ENCODE data around the gene ALOX15.
"Not testable (repeated sequence)": the region's sequence is repeated elsewhere in the genome, so short reads cannot be mapped to it uniquely, and the experiment has no call there.

The ALOX15 gene

GRCh38 chr17:4657678-4658077 lies 16.2 kb upstream of the ALOX15 start:
- in situ Hi-C loops (cut with HindIII; ENCODE audit: low sequenced_read_pairs), result no loop called here
- TF ChIP-seq CTCF (IDR thresholded peaks at IDR 0.05; ENCODE audit: low read depth, low read length), result no peak
- H3K4me3 ChIP-seq (ENCODE audit: low read depth, low read length), result no peak overlapping the region
- DNase-seq (ENCODE audit: low read depth, low spot score), result no peak

GRCh38 chr17:4655933-4656332 lies 14.5 kb upstream of the ALOX15 start:
- in situ Hi-C loops (cut with HindIII; ENCODE audit: low sequenced_read_pairs); H3K4me3 ChIP-seq (ENCODE audit: low read depth, low read length); DNase-seq (ENCODE audit: low read depth, low spot score): not testable (repeated sequence)

GRCh38 chr17:4652997-4653396 lies 11.5 kb upstream of the ALOX15 start:
- TF ChIP-seq CTCF (IDR thresholded peaks at IDR 0.05; ENCODE audit: low read depth, low read length), result no peak
- H3K4me3 ChIP-seq (ENCODE audit: low read depth, low read length), result no peak overlapping the region
- in situ Hi-C loops (cut with HindIII; ENCODE audit: low sequenced_read_pairs), result no loop called here
- DNase-seq (ENCODE audit: low read depth, low spot score), result no peak

- in situ Hi-C loops (cut with HindIII; ENCODE audit: low sequenced_read_pairs), result no loop called here
- no peak overlapping the region for H3K4me3 ChIP-seq (ENCODE audit: low read depth, low read length)
- no peak for DNase-seq (ENCODE audit: low read depth, low spot score)
- TF ChIP-seq CTCF (IDR thresholded peaks at IDR 0.05; ENCODE audit: low read depth, low read length), result no peak
Measured at GRCh38 chr17:4648741-4649140, 7.3 kb upstream of the ALOX15 start.

- in situ Hi-C loops (cut with HindIII; ENCODE audit: low sequenced_read_pairs), result no loop called here
- TF ChIP-seq CTCF (IDR thresholded peaks at IDR 0.05; ENCODE audit: low read depth, low read length), result no peak
- no peak overlapping the region for H3K4me3 ChIP-seq (ENCODE audit: low read depth, low read length)
- no peak for DNase-seq (ENCODE audit: low read depth, low spot score)
Measured at GRCh38 chr17:4645642-4646041, 4.2 kb upstream of the ALOX15 start.

- no peak for TF ChIP-seq CTCF (IDR thresholded peaks at IDR 0.05; ENCODE audit: low read depth, low read length)
- in situ Hi-C loops (cut with HindIII; ENCODE audit: low sequenced_read_pairs), result no loop called here
- H3K4me3 ChIP-seq (ENCODE audit: low read depth, low read length), result no peak overlapping the region
- no peak for DNase-seq (ENCODE audit: low read depth, low spot score)
Measured at GRCh38 chr17:4643676-4644075, 2.2 kb upstream of the ALOX15 start.

GRCh38 chr17:4642286-4642685 lies 808 bp upstream of the ALOX15 start:
- in situ Hi-C loops (cut with HindIII; ENCODE audit: low sequenced_read_pairs), result no loop called here
- no peak for TF ChIP-seq CTCF (IDR thresholded peaks at IDR 0.05; ENCODE audit: low read depth, low read length)
- no peak overlapping the region for H3K4me3 ChIP-seq (ENCODE audit: low read depth, low read length)

GRCh38 chr17:4640569-4641188 lies 799 bp downstream of the ALOX15 start:
- DNase-seq (ENCODE audit: low read depth, low spot score); H3K4me3 ChIP-seq (ENCODE audit: low read depth, low read length); in situ Hi-C loops (cut with HindIII; ENCODE audit: low sequenced_read_pairs): not testable (repeated sequence)

More at GRCh38 chr17:4642286-4642685, 808 bp upstream of the ALOX15 start:
- no peak for DNase-seq (ENCODE audit: low read depth, low spot score)

- in situ Hi-C loops (cut with HindIII; ENCODE audit: low sequenced_read_pairs); H3K4me3 ChIP-seq (ENCODE audit: low read depth, low read length); DNase-seq (ENCODE audit: low read depth, low spot score): not testable (repeated sequence)
Measured at GRCh38 chr17:4639301-4640059, 2.0 kb downstream of the ALOX15 start.

- DNase-seq (ENCODE audit: low read depth, low spot score); in situ Hi-C loops (cut with HindIII; ENCODE audit: low sequenced_read_pairs); H3K4me3 ChIP-seq (ENCODE audit: low read depth, low read length): not testable (repeated sequence)
Measured at GRCh38 chr17:4638766-4639165, 2.7 kb downstream of the ALOX15 start.
